Measurements from ENCODE around the gene DICER1.

GRCh38 chr14:95113476-95113875 lies 43.9 kb downstream of the DICER1 start:
- no peak for TF ChIP-seq CTCF (IDR thresholded peaks at IDR 0.05; ENCODE audit: insufficient read depth, low read length)
- TF ChIP-seq REST (IDR thresholded peaks at IDR 0.05; ENCODE audit: insufficient replicate concordance, low read depth): no peak
